ENCODE measurements around the gene BCDIN3D. TPM values are rescaled to one million over a fixed set of nuclear protein-coding genes. Genes with fewer than 3 reads are reported as not detected.

The BCDIN3D gene, protein sequence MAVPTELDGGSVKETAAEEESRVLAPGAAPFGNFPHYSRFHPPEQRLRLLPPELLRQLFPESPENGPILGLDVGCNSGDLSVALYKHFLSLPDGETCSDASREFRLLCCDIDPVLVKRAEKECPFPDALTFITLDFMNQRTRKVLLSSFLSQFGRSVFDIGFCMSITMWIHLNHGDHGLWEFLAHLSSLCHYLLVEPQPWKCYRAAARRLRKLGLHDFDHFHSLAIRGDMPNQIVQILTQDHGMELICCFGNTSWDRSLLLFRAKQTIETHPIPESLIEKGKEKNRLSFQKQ
- total RNA-seq = 2.6 and 4.2 TPM in 2 replicates

DNA sequence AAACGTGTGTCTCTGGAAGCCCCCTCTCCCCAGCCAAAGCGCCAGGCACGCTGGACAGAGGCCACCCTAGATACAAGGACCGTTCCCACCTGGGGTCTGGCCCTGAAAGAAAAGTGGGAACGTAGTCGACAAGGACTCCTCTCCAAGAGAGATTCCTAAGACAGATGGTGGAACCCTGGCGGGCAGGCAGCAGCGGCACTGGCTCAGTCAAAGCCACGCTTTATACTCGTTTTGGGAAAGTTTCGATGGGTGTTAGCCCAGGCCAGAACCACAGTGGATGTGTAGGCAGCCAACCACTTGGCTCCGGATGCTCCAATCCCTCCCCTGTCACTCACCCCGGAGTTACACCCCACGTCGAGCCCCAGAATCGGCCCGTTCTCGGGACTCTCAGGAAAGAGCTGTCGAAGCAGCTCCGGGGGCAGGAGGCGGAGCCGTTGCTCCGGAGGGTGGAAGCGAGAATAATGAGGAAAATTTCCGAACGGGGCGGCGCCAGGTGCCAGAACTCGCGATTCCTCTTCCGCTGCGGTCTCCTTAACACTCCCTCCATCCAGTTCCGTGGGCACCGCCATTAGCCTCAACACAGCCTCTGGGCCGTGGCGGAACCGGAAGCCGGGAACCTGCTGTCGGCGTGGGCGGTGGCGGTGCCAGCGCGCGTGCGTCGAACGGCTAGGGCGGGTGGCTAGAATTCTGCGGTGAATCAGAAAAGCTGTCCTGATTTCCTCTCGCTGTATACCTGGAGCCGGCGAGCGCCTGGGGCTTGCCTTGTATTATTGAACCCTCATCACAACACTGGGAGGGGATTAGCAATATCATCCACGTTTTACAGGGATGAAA lies at the start of gene BCDIN3D:
Gene BCDIN3D, minus strand, starts transcription at position 588 of the 834 bp plus-strand sequence. Its CDS starts 19 bp downstream, at position 569.

DNA sequence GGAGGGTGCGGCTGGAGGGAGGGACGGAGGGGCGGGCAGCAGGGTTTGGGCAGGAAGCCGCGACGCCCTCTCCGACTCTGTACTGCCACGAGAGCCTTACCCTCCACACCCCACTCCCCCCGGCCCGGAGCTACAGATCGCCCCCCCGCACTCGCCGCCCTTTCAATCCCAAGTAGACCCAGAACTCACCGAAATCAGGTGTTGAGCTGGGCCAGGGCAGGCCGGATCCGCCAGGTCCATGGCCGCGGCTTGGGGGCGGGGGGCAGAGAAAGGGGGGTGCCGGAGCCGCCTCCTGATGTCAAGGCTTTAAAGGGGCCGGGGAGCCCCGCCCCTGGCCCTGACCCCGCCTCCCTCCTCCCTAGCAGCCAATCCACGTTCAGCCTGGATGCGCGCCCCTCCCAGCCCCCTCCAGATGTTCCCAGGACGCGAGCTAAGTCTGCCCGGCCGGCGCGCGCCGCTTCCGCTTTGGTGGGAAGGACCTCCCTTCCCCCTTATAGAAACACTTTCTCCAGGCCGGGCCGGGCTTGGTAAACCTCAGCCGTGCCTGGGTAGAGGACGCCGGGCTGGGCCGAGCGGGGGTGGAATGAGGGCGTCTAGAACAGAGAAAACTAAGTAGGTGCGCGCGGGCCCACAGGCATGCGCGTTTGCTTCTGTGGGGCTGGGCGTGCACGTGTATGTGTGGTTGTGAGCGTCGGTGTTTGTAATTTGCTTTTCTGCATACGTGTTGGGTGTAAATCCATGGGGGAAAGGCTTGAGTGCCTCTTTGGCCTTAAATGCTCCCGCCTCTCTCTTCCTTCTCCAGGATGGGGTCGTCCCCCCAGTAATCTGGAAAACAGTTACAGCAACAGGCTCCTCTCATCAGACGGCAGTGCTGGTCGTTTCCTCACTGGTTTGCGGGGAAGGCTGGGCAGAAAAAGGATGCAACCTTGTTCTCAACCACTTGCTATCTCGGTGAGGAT lies 14.5 kb downstream of the BCDIN3D start, which contains the start of gene NCKAP5L:
Gene NCKAP5L, minus strand, starts transcription at position 281 of the 959 bp plus-strand sequence. CDS start 24,369 bp downstream, outside the sequence.

Other genes starting within 250 kb of the BCDIN3D start
- under 0.01 and 0.32 TPM in 2 replicates for gene FAM186B, start 237.5 kb downstream of the BCDIN3D start, total RNA-seq
- 6.6 and 7.2 TPM in 2 replicates for gene PRPF40B, start 219.5 kb downstream of the BCDIN3D start, total RNA-seq
- 13.2 and 35.4 TPM in 2 replicates for gene FMNL3, start 135.7 kb downstream of the BCDIN3D start, total RNA-seq
- gene TMBIM6, start 101.5 kb downstream of the BCDIN3D start, total RNA-seq = 327 and 420 TPM in 2 replicates
- 19.5 and 28.3 TPM in 2 replicates for gene NCKAP5L, start 14.7 kb downstream of the BCDIN3D start, total RNA-seq
- 3.5 and 15.8 TPM in 2 replicates for gene FAIM2, start 60.8 kb upstream of the BCDIN3D start, total RNA-seq
- not detected in 2 replicates for gene AQP2, start 107.6 kb upstream of the BCDIN3D start, total RNA-seq
- gene AQP5, start 118.8 kb upstream of the BCDIN3D start, total RNA-seq = not detected in 2 replicates
- gene AQP6, start 129.8 kb upstream of the BCDIN3D start, total RNA-seq = not detected in 2 replicates
- 24.2 and 43.2 TPM in 2 replicates for gene RACGAP1, start 182.4 kb upstream of the BCDIN3D start, total RNA-seq
- 3.1 and 14.3 TPM in 2 replicates for gene ASIC1, start 214.5 kb upstream of the BCDIN3D start, total RNA-seq
- gene SMARCD1, start 242.2 kb upstream of the BCDIN3D start, total RNA-seq = 56.8 and 108 TPM in 2 replicates